Activated CD8-positive, alpha-beta memory T cell treated with anti-CD3 and anti-CD28 coated beads, Interleukin-2, amount 50 U/mL, for 4 hours (primary cell): ENCODE results near the gene EZH2.

Experiments used
- DNase-seq: peaks from one replicate; pipeline ENCODE4 v3.0.0-alpha.2; 2020

EZH2 gene

GRCh38 chr7:148884049-148884298 lies at the start of gene EZH2:
EZH2 (minus strand) TSS chr7:148884291; CDS start chr7:148847298, 36,993 bp downstream.
- no peak for DNase-seq

GRCh38 chr7:148931470-148931869 lies 47.4 kb upstream of the EZH2 start:
- no peak for DNase-seq

- no peak for DNase-seq
These were observed 46.2 kb upstream of the EZH2 start for GRCh38 chr7:148930335-148930734.

- no peak for DNase-seq
These were observed 45.1 kb upstream of the EZH2 start for GRCh38 chr7:148929176-148929575.

GRCh38 chr7:148927123-148928045 lies 43.3 kb upstream of the EZH2 start:
- no peak for DNase-seq

- no peak for DNase-seq
These were observed 41.7 kb upstream of the EZH2 start for GRCh38 chr7:148925836-148926235.

- DNase-seq, result no peak
These were observed 39.9 kb upstream of the EZH2 start for GRCh38 chr7:148924011-148924410.

- no peak for DNase-seq
These were observed 37.7 kb upstream of the EZH2 start for GRCh38 chr7:148921806-148922205.

GRCh38 chr7:148921189-148921588 lies 37.1 kb upstream of the EZH2 start:
- DNase-seq, result no peak

GRCh38 chr7:148919859-148920258 lies 35.8 kb upstream of the EZH2 start:
- DNase-seq, result no peak

GRCh38 chr7:148918058-148918596 lies 34.0 kb upstream of the EZH2 start:
- no peak for DNase-seq

GRCh38 chr7:148916186-148916585 lies 32.1 kb upstream of the EZH2 start:
- DNase-seq, result no peak

GRCh38 chr7:148915211-148915610 lies 31.1 kb upstream of the EZH2 start:
- DNase-seq, result no peak

- peak; percentile 33 for DNase-seq
These were observed 30.2 kb upstream of the EZH2 start for GRCh38 chr7:148914208-148914777.

- DNase-seq, result peak; percentile 55
These were observed 28.9 kb upstream of the EZH2 start for GRCh38 chr7:148912758-148913541.

- no peak for DNase-seq
These were observed 28.1 kb upstream of the EZH2 start for GRCh38 chr7:148912151-148912550.

GRCh38 chr7:148911626-148912025 lies 27.5 kb upstream of the EZH2 start:
- DNase-seq, result no peak

- no peak for DNase-seq
These were observed 25.5 kb upstream of the EZH2 start for GRCh38 chr7:148909568-148909967.

GRCh38 chr7:148906707-148907498 lies 22.8 kb upstream of the EZH2 start:
- no peak for DNase-seq

GRCh38 chr7:148905093-148905666 lies 21.1 kb upstream of the EZH2 start:
- DNase-seq, result no peak

GRCh38 chr7:148903504-148903903 lies 19.4 kb upstream of the EZH2 start:
- DNase-seq, result no peak

- no peak for DNase-seq
These were observed 17.1 kb upstream of the EZH2 start for GRCh38 chr7:148901178-148901577.
